ENCODE results near the gene RTCB. TPM values are rescaled to one million over a fixed set of nuclear protein-coding genes. Genes with fewer than 3 reads are reported as not detected.

Gene RTCB
- total RNA-seq, 1 donor from 2014 or later = 61.1 TPM

GRCh38 chr22:32407936-32408335, 4.1 kb downstream of the RTCB start:
- no peak for TF ChIP-seq CTCF (IDR thresholded peaks at IDR 0.05)
- H3K4me3 ChIP-seq = no peak overlapping the region
- H3K36me3 ChIP-seq = peaks cover 59% of the 10 kb centered on the region
- intact Hi-C loops (cut with DNase I) = no loop called here
- no peaks in the 10 kb centered on the region for H3K27me3 ChIP-seq
- peak overlapping the region; percentile 18 for H3K27ac ChIP-seq
- H3K9me3 ChIP-seq = no peaks in the 10 kb centered on the region
- peaks cover 21% of the 10 kb centered on the region for H3K4me1 ChIP-seq
- ATAC-seq (no peak), DNase-seq (no peak)

GRCh38 chr22:32407312-32407711, 4.7 kb downstream of the RTCB start:
- intact Hi-C loops (cut with DNase I) = no loop called here
- Histone ChIP-seq H3K36me3 (peaks cover 65% of the 10 kb centered on the region), H3K27me3 (no peaks in the 10 kb centered on the region), H3K9me3 (no peaks in the 10 kb centered on the region), H3K4me3 (no peak overlapping the region), H3K4me1 (peaks cover 21% of the 10 kb centered on the region), H3K27ac (peak overlapping the region; percentile 18)
- DNase-seq = no peak
- peak; percentile 32 for ATAC-seq
- TF ChIP-seq CTCF (IDR thresholded peaks at IDR 0.05) = no peak

GRCh38 chr22:32404021-32404420, 8.0 kb downstream of the RTCB start:
- ATAC-seq = no peak
- no peaks in the 10 kb centered on the region for H3K9me3 ChIP-seq
- no peaks in the 10 kb centered on the region for H3K27me3 ChIP-seq
- no peak for TF ChIP-seq CTCF (IDR thresholded peaks at IDR 0.05)
- H3K36me3 ChIP-seq = peaks cover 97% of the 10 kb centered on the region
- H3K27ac ChIP-seq = no peak overlapping the region
- intact Hi-C loops (cut with DNase I) = no loop called here
- no peak overlapping the region for H3K4me3 ChIP-seq
- no peaks in the 10 kb centered on the region for H3K4me1 ChIP-seq
- no peak for DNase-seq

- DNase-seq (no peak), ATAC-seq (no peak)
- intact Hi-C loops (cut with DNase I) = no loop called here
- Histone ChIP-seq H3K27me3 (no peaks in the 10 kb centered on the region), H3K27ac (no peak overlapping the region), H3K4me3 (no peak overlapping the region), H3K4me1 (no peaks in the 10 kb centered on the region), H3K9me3 (no peaks in the 10 kb centered on the region), H3K36me3 (peaks cover 98% of the 10 kb centered on the region)
- no peak for TF ChIP-seq CTCF (IDR thresholded peaks at IDR 0.05)
These were observed 10.6 kb downstream of the RTCB start for GRCh38 chr22:32401486-32401885.

GRCh38 chr22:32396746-32397145, 15.3 kb downstream of the RTCB start:
- no peak overlapping the region for H3K27ac ChIP-seq

More at GRCh38 chr22:32396746-32397145, 15.3 kb downstream of the RTCB start:
- H3K9me3 ChIP-seq = no peaks in the 10 kb centered on the region
- H3K4me1 ChIP-seq = no peaks in the 10 kb centered on the region
- no peak for TF ChIP-seq CTCF (IDR thresholded peaks at IDR 0.05)
- H3K27me3 ChIP-seq = no peaks in the 10 kb centered on the region
- peaks cover 98% of the 10 kb centered on the region for H3K36me3 ChIP-seq
- intact Hi-C loops (cut with DNase I) = no loop called here
- DNase-seq (peak; percentile 73), ATAC-seq (peak; percentile 47)
- H3K4me3 ChIP-seq = no peak overlapping the region

Measured in upper lobe of right lung (tissue), 1 donor.